Aorta (tissue), 5 donors: ENCODE data around the gene ARL8B. TPM values are rescaled to one million over a fixed set of nuclear protein-coding genes. Genes with fewer than 3 reads are reported as not detected.

Experiments
- ATAC-seq: fragments of 200-7000 bp; cut with Tn5 transposase; one replicate; pipeline ENCODE4 v1.9.1; 2022; ENCODE audit warnings: moderate library complexity; ENCODE audit not compliant: low FRiP score
- DNase-seq, 2 donors: peaks; one replicate each; pipeline ENCODE4 v3.0.0-alpha.2; 2020
- H3K27ac ChIP-seq, 2 donors: one replicate each; pipeline ENCODE4 v1.5.1; 2013; ENCODE audit warnings: low read length in 2 of 2, mild to moderate bottlenecking in 2 of 2, moderate library complexity in 2 of 2, control low read depth in 1 of 2, inconsistent platforms in 1 of 2, low read depth in 1 of 2
- H3K27me3 ChIP-seq, 2 donors: one replicate each; pipeline ENCODE4 v1.6.1; 2013; ENCODE audit warnings: control low read depth in 1 of 2, low read length in 1 of 2, mild to moderate bottlenecking in 1 of 2, moderate library complexity in 1 of 2; ENCODE audit not compliant: insufficient read depth in 2 of 2, control insufficient read depth in 1 of 2
- H3K36me3 ChIP-seq, 2 donors: one replicate each; pipeline ENCODE4 v1.6.1; 2013; ENCODE audit warnings: control low read depth in 1 of 2, low read length in 1 of 2, mild to moderate bottlenecking in 1 of 2; ENCODE audit not compliant: insufficient read depth in 2 of 2, control insufficient read depth in 1 of 2
- H3K4me1 ChIP-seq, 2 donors: one replicate each; pipeline ENCODE4 v1.6.1; 2013; ENCODE audit warnings: low read length in 2 of 2, control low read depth in 1 of 2, mild to moderate bottlenecking in 1 of 2, moderate library complexity in 1 of 2; ENCODE audit not compliant: insufficient read depth in 2 of 2, control insufficient read depth in 1 of 2
- H3K4me3 ChIP-seq, 2 donors: one replicate each; pipeline ENCODE4 v1.5.1; 2013; ENCODE audit warnings: low read length in 2 of 2, control low read depth in 1 of 2, mild to moderate bottlenecking in 1 of 2
- H3K9me3 ChIP-seq: one replicate; pipeline ENCODE4 v1.6.1; 2013; ENCODE audit warnings: mild to moderate bottlenecking, low read length; ENCODE audit not compliant: control insufficient read depth
- WGBS, 2 donors: extraction: QIAGEN DNeasy Blood & Tissue Kit; methylation state at CpG; one replicate each; pipeline ENCODE4 v1.1.7; 2013; 5-methylcytosine and 5-hydroxymethylcytosine counted together
- intact Hi-C, 2 donors: fragments of 100-400 bp; cut with DNase I; formaldehyde crosslinking; loops; one replicate each; pipeline versions ENCODE4 v1.14.2 to v1.15.0; 2022
- polyA plus RNA-seq, 2 donors: library from polyadenylated mRNA; stranded (reverse); fragments of 200-250 nt; gene quantifications; one replicate each; pipeline ENCODE4 v1.2.3, GENCODE V29; 2013
- total RNA-seq, 2 donors: library from RNA; stranded (reverse); fragmentation: NEBNext Ultra II Directional; extraction: Animal tissue kit (Norgen Biotek cat#: 25700); gene quantifications; one replicate each; pipeline ENCODE4 v1.2.1, GENCODE V29; 2021
- donor health status: healthy with polysubstance abuse.
- donor health status: Bipolar disorder and iron deficiency.
- donor health status: DM: no; HTN: no; CAD: no.
- donor health status: DM: no; HTN: no; CAD: no.
- donor health status: DM: yes; HTN: yes; CAD: no.

Gene ARL8B
- total and polyA plus RNA-seq, 4 donors = 44.1 to 61.3 (median 54.8) TPM

GRCh38 chr3:5120446-5120845 lies 1.6 kb upstream of the ARL8B start:
- Histone ChIP-seq H3K27ac (no peak overlapping the region), H3K27me3 (no peaks in the 10 kb centered on the region), H3K4me1 (peaks cover 0 to 4% of the 10 kb centered on the region in 2 donors), H3K9me3 (no peaks in the 10 kb centered on the region), H3K4me3 (no peak overlapping the region), H3K36me3 (no peaks in the 10 kb centered on the region)
- 78 to 80% methylated on average over 3 of the region's 3 CpGs for WGBS, 2 donors
- DNase-seq (no peak), ATAC-seq (no peak)
- intact Hi-C loops = loop anchor here in 1 of 2 donors (5.0 kb wide), 1 partner anchor 67 kb away; the partner anchor contains the start of gene EDEM1

GRCh38 chr3:5122741-5123706 lies 932 bp downstream of the ARL8B start:
- Histone ChIP-seq H3K27me3 (no peaks in the 10 kb centered on the region), H3K27ac (peak overlapping the region; percentile 36 to 81), H3K4me1 (peaks cover 0 to 4% of the 10 kb centered on the region in 2 donors), H3K9me3 (no peaks in the 10 kb centered on the region), H3K36me3 (no peaks in the 10 kb centered on the region), H3K4me3 (peak overlapping the region; percentile 68 to 94)
- peak; percentile 80 for ATAC-seq
- intact Hi-C loops = loop anchor here (1.0 to 5.0 kb wide), 2 partner anchors 64 kb away; partner anchors contain the start of gene EDEM1 (in 2 of the 2)
- WGBS, 2 donors = 7% methylated on average over 31 of the region's 31 CpGs
- peak in 1 of 2 donors; percentile 60 for DNase-seq

- Histone ChIP-seq H3K9me3 (no peaks in the 10 kb centered on the region), H3K36me3 (no peaks in the 10 kb centered on the region), H3K4me1 (peaks cover 0 to 4% of the 10 kb centered on the region in 2 donors), H3K27ac (no peak overlapping the region), H3K27me3 (no peaks in the 10 kb centered on the region), H3K4me3 (peak overlapping the region in 1 of 2 donors; percentile 94)
- ATAC-seq (no peak), DNase-seq (no peak)
- intact Hi-C loops = loop anchor here in 1 of 2 donors (5.0 kb wide), 1 partner anchor 63 kb away; the partner anchor contains the start of gene EDEM1
- WGBS, 2 donors = 90 to 92% methylated on average over 12 of the region's 12 CpGs
Observed at GRCh38 chr3:5123937-5124336, 1.8 kb downstream of the ARL8B start.

- no peaks in the 10 kb centered on the region for H3K36me3 ChIP-seq
- H3K4me3 ChIP-seq = no peak overlapping the region
- H3K9me3 ChIP-seq = no peaks in the 10 kb centered on the region
- ATAC-seq = no peak
- intact Hi-C loops = no loop called here
- DNase-seq = no peak
- H3K27me3 ChIP-seq = no peaks in the 10 kb centered on the region
- H3K4me1 ChIP-seq = peaks cover 0 to 4% of the 10 kb centered on the region in 2 donors
- no peak overlapping the region for H3K27ac ChIP-seq
Observed at GRCh38 chr3:5126586-5126985, 4.5 kb downstream of the ARL8B start.

- peaks cover 0 to 4% of the 10 kb centered on the region in 2 donors for H3K4me1 ChIP-seq
- no peaks in the 10 kb centered on the region for H3K9me3 ChIP-seq
- WGBS, 2 donors = 34 to 38% methylated on average over 2 of the region's 2 CpGs
- no peak overlapping the region for H3K4me3 ChIP-seq
- DNase-seq = no peak
- ATAC-seq = no peak
- intact Hi-C loops = no loop called here
- no peak overlapping the region for H3K27ac ChIP-seq
- no peaks in the 10 kb centered on the region for H3K36me3 ChIP-seq
- no peaks in the 10 kb centered on the region for H3K27me3 ChIP-seq
Observed at GRCh38 chr3:5128849-5129248, 6.8 kb downstream of the ARL8B start.

- Histone ChIP-seq H3K36me3 (no peaks in the 10 kb centered on the region), H3K9me3 (no peaks in the 10 kb centered on the region), H3K4me1 (peaks cover 3 to 6% of the 10 kb centered on the region in 2 donors), H3K27ac (no peak overlapping the region), H3K4me3 (no peak overlapping the region), H3K27me3 (no peaks in the 10 kb centered on the region)
- intact Hi-C loops = no loop called here
- WGBS, 2 donors = 79 to 86% methylated on average over 7 of the region's 7 CpGs
- DNase-seq (no peak), ATAC-seq (peak; percentile 50)
Observed at GRCh38 chr3:5133239-5134018, 11.3 kb downstream of the ARL8B start.

- Histone ChIP-seq H3K4me1 (peaks cover 5 to 12% of the 10 kb centered on the region in 2 donors), H3K4me3 (no peak overlapping the region), H3K27me3 (no peaks in the 10 kb centered on the region), H3K27ac (no peak overlapping the region), H3K36me3 (no peaks in the 10 kb centered on the region), H3K9me3 (no peaks in the 10 kb centered on the region)
- 88 to 89% methylated on average over 3 of the region's 3 CpGs for WGBS, 2 donors
- ATAC-seq = no peak
- no peak for DNase-seq
- intact Hi-C loops = no loop called here
Observed at GRCh38 chr3:5134019-5134391, 11.9 kb downstream of the ARL8B start.

GRCh38 chr3:5134499-5134898 lies 12.4 kb downstream of the ARL8B start:
- peaks cover 5 to 17% of the 10 kb centered on the region in 2 donors for H3K4me1 ChIP-seq
- DNase-seq (no peak), ATAC-seq (no peak)
- no peaks in the 10 kb centered on the region for H3K9me3 ChIP-seq
- H3K36me3 ChIP-seq = no peaks in the 10 kb centered on the region
- H3K27ac ChIP-seq = no peak overlapping the region
- H3K4me3 ChIP-seq = no peak overlapping the region
- intact Hi-C loops = no loop called here
- no peaks in the 10 kb centered on the region for H3K27me3 ChIP-seq
- 90 to 92% methylated on average over 3 of the region's 3 CpGs for WGBS, 2 donors
